Hippocampal formation (tissue), 2 donors: Measurements from ENCODE around the gene ADCK2.
A peak's percentile ranks its signal among the peaks of the same experiment; 100 is the strongest.
"Not testable (repeated sequence)": the region's sequence is repeated elsewhere in the genome, so short reads cannot be mapped to it uniquely, and the experiment has no call there.

Experiments used
- DNase-seq, 2 donors: peaks; one replicate each; lab custom pipeline; 2025; lab: John Stamatoyannopoulos, UW

ADCK2 gene

GRCh38 chr7:140691376-140692045 lies 18.8 kb downstream of the ADCK2 start:
- no peak for DNase-seq

- not testable (repeated sequence) for DNase-seq
Measured at GRCh38 chr7:140693849-140694248, 21.1 kb downstream of the ADCK2 start.

GRCh38 chr7:140694592-140694991 lies 21.8 kb downstream of the ADCK2 start:
- DNase-seq, result no peak

GRCh38 chr7:140695381-140695780 lies 22.6 kb downstream of the ADCK2 start:
- no peak for DNase-seq

- peak in 1 of 2 donors; percentile 87 for DNase-seq
Measured at GRCh38 chr7:140696024-140696679, 23.4 kb downstream of the ADCK2 start.

GRCh38 chr7:140696680-140697446 lies 24.1 kb downstream of the ADCK2 start, which contains the start of gene NDUFB2:
NDUFB2 (plus strand) TSS chr7:140696708; CDS start chr7:140696745, 37 bp downstream.
- peak; percentile 82 to 92 for DNase-seq

GRCh38 chr7:140697447-140698143 lies 24.9 kb downstream of the ADCK2 start:
- DNase-seq, result no peak

GRCh38 chr7:140698477-140698876 lies 25.7 kb downstream of the ADCK2 start:
- no peak for DNase-seq

GRCh38 chr7:140702774-140703173 lies 30.0 kb downstream of the ADCK2 start:
- no peak for DNase-seq

GRCh38 chr7:140704205-140704604 lies 31.5 kb downstream of the ADCK2 start:
- no peak for DNase-seq

GRCh38 chr7:140707132-140707531 lies 34.4 kb downstream of the ADCK2 start:
- no peak for DNase-seq

GRCh38 chr7:140708764-140709163 lies 36.0 kb downstream of the ADCK2 start:
- DNase-seq, result not testable (repeated sequence)

GRCh38 chr7:140712392-140712791 lies 39.6 kb downstream of the ADCK2 start:
- DNase-seq, result not testable (repeated sequence)

- no peak for DNase-seq
Measured at GRCh38 chr7:140714331-140715040, 41.7 kb downstream of the ADCK2 start.

GRCh38 chr7:140719721-140720120 lies 47.0 kb downstream of the ADCK2 start:
- DNase-seq, result no peak

- no peak for DNase-seq
Measured at GRCh38 chr7:140722254-140722653, 49.5 kb downstream of the ADCK2 start.

GRCh38 chr7:140723006-140723405 lies 50.3 kb downstream of the ADCK2 start:
- no peak for DNase-seq

- DNase-seq, result no peak
Measured at GRCh38 chr7:140723574-140723973, 50.8 kb downstream of the ADCK2 start.

GRCh38 chr7:140724706-140725105 lies 52.0 kb downstream of the ADCK2 start:
- no peak for DNase-seq

- DNase-seq, result peak in 1 of 2 donors; percentile 3
Measured at GRCh38 chr7:140726281-140726680, 53.5 kb downstream of the ADCK2 start.

- DNase-seq, result no peak
Measured at GRCh38 chr7:140732416-140732815, 59.7 kb downstream of the ADCK2 start.
